WTC11 (cell line): Measurements from ENCODE around the gene RPS6KA2. TPM values are rescaled to one million over a fixed set of nuclear protein-coding genes. Genes with fewer than 3 reads are reported as not detected.

ENCODE experiments used
- ATAC-seq: fragments of 200-7000 bp; cut with Tn5 transposase; 2 replicates; pipeline ENCODE4 v1.10.0; 2021; ENCODE audit warnings: mild to moderate bottlenecking, moderate library complexity
- CTCF ChIA-PET: fragments of 300-600 bp; sonication (Branson Sonifier 250); formaldehyde crosslinking; loops from one replicate; lab custom pipeline; 2021; ENCODE audit warnings: antibody characterized with exemption; lab: Charles Lee
- POLR2A ChIA-PET: fragments of 350-600 bp; sonication (Branson Sonifier 250); formaldehyde crosslinking; loops from one replicate; lab custom pipeline; 2021; ENCODE audit warnings: antibody characterized with exemption; lab: Charles Lee
- DNase-seq: peaks from one replicate; pipeline ENCODE4 v3.0.0; 2021; ENCODE audit warnings: low spot score
- H3K27ac Mint-ChIP-seq: 2 replicates; pipeline ENCODE4 v1.8.0; 2021; ENCODE audit warnings: mixed read lengths
- H3K27me3 Mint-ChIP-seq: 2 replicates; pipeline ENCODE4 v1.8.0; 2021; ENCODE audit warnings: low read depth, mild to moderate bottlenecking, moderate library complexity, mixed read lengths
- H3K36me3 Mint-ChIP-seq: 2 replicates; pipeline ENCODE4 v1.8.0; 2021; ENCODE audit warnings: mixed read lengths
- H3K4me1 Mint-ChIP-seq: 2 replicates; pipeline ENCODE4 v1.8.0; 2022; ENCODE audit warnings: mixed read lengths
- H3K4me3 Mint-ChIP-seq: 2 replicates; pipeline ENCODE4 v1.8.0; 2021; ENCODE audit warnings: mild to moderate bottlenecking, moderate library complexity, mixed read lengths
- H3K9me3 Mint-ChIP-seq: 2 replicates; pipeline ENCODE4 v1.8.0; 2021; ENCODE audit warnings: mixed read lengths
- ATF1 ChIP-seq: sonication (generic); formaldehyde crosslinking; IDR thresholded peaks from 2 replicates; pipeline ENCODE4 v1.8.1; 2023; ENCODE audit warnings: mild to moderate bottlenecking, moderate library complexity, missing genetic modification reagents
- ATF6 ChIP-seq: sonication (generic); formaldehyde crosslinking; IDR thresholded peaks from 2 replicates; pipeline ENCODE4 v1.8.1; 2023; ENCODE audit warnings: mild to moderate bottlenecking, missing genetic modification reagents
- ETV6 ChIP-seq: sonication (generic); formaldehyde crosslinking; IDR thresholded peaks from 2 replicates; pipeline ENCODE4 v1.8.1; 2022; ENCODE audit warnings: mild to moderate bottlenecking, missing genetic modification reagents
- FOXJ3 ChIP-seq: sonication (generic); formaldehyde crosslinking; IDR thresholded peaks from 2 replicates; pipeline ENCODE4 v1.9.0; 2021; ENCODE audit warnings: missing genetic modification reagents, mild to moderate bottlenecking, borderline replicate concordance
- FOXK1 ChIP-seq: sonication (generic); formaldehyde crosslinking; IDR thresholded peaks from 2 replicates; pipeline ENCODE4 v1.8.0; 2022; ENCODE audit warnings: mild to moderate bottlenecking, moderate library complexity, missing genetic modification reagents
- FOXP1 ChIP-seq: sonication (generic); formaldehyde crosslinking; IDR thresholded peaks from 2 replicates; pipeline ENCODE4 v1.8.0; 2022; ENCODE audit warnings: missing genetic modification reagents, mild to moderate bottlenecking, moderate library complexity, borderline replicate concordance
- GABPB1 ChIP-seq: sonication (generic); formaldehyde crosslinking; IDR thresholded peaks from 2 replicates; pipeline ENCODE4 v1.8.1; 2023; ENCODE audit warnings: mild to moderate bottlenecking, missing genetic modification reagents
- GRHL2 ChIP-seq: fragments of 250-450 bp; sonication (Bioruptor Pico); IDR thresholded peaks from 2 replicates; pipeline ENCODE4 v1.8.0; 2022; ENCODE audit warnings: mild to moderate bottlenecking, moderate library complexity; ENCODE audit not compliant: insufficient replicate concordance, severe bottlenecking
- IRF1 ChIP-seq: sonication (generic); formaldehyde crosslinking; IDR thresholded peaks from 2 replicates; pipeline ENCODE4 v1.8.0; 2023; ENCODE audit warnings: missing genetic modification reagents
- NFE2L1 ChIP-seq: sonication (generic); formaldehyde crosslinking; IDR thresholded peaks from 2 replicates; pipeline ENCODE4 v1.8.1; 2023; ENCODE audit warnings: missing genetic modification reagents
- NFYB ChIP-seq: sonication (generic); formaldehyde crosslinking; conservative IDR thresholded peaks from 2 replicates; pipeline ENCODE4 v1.8.0; 2022; ENCODE audit warnings: low read depth, missing genetic modification reagents
- SMAD3 ChIP-seq: sonication (generic); formaldehyde crosslinking; IDR thresholded peaks from 2 replicates; pipeline ENCODE4 v1.8.0; 2022; ENCODE audit warnings: missing genetic modification reagents, mild to moderate bottlenecking, borderline replicate concordance
- USF1 ChIP-seq: sonication (generic); formaldehyde crosslinking; IDR thresholded peaks from 2 replicates; pipeline ENCODE4 v1.8.0; 2022; ENCODE audit warnings: mild to moderate bottlenecking, missing genetic modification reagents
- ZBTB43 ChIP-seq: sonication (generic); formaldehyde crosslinking; IDR thresholded peaks from 2 replicates; pipeline ENCODE4 v1.8.1; 2023; ENCODE audit warnings: mild to moderate bottlenecking, missing genetic modification reagents
- ZNF121 ChIP-seq: sonication (generic); formaldehyde crosslinking; IDR thresholded peaks from 2 replicates; pipeline ENCODE4 v1.8.0; 2023; ENCODE audit warnings: missing genetic modification reagents
- ZNF138 ChIP-seq: sonication (generic); formaldehyde crosslinking; conservative IDR thresholded peaks from 2 replicates; pipeline ENCODE4 v1.8.1; 2022; ENCODE audit warnings: mild to moderate bottlenecking, moderate library complexity, missing genetic modification reagents
- ZNF263 ChIP-seq: sonication (generic); formaldehyde crosslinking; IDR thresholded peaks from 2 replicates; pipeline ENCODE4 v1.8.1; 2022; ENCODE audit warnings: low read depth, mild to moderate bottlenecking, moderate library complexity, missing genetic modification reagents
- ZNF281 ChIP-seq: sonication (generic); formaldehyde crosslinking; IDR thresholded peaks from 2 replicates; pipeline ENCODE4 v1.8.0; 2023; ENCODE audit warnings: mild to moderate bottlenecking, missing genetic modification reagents
- ZNF512 ChIP-seq: sonication (generic); formaldehyde crosslinking; IDR thresholded peaks from 2 replicates; pipeline ENCODE4 v1.8.1; 2022; ENCODE audit warnings: missing genetic modification reagents, borderline replicate concordance
- total RNA-seq: library from RNA; stranded (reverse); gene quantifications from 3 replicates; pipeline ENCODE4 v1.2.3, GENCODE V29; 2021
- TF ChIP-seq, protein P1 (sequence below): sonication (generic); formaldehyde crosslinking; IDR thresholded peaks from 2 replicates; pipeline ENCODE4 v1.8.1; 2023; ENCODE audit warnings: mild to moderate bottlenecking, missing genetic modification reagents, moderate library complexity
- TF ChIP-seq, protein P2 (sequence below): sonication (generic); formaldehyde crosslinking; IDR thresholded peaks from 2 replicates; pipeline ENCODE4 v1.8.0; 2022; ENCODE audit warnings: mild to moderate bottlenecking, missing genetic modification reagents

The RPS6KA2 gene
- total RNA-seq, 1 experiment from 2014 or later = 24.2 TPM

- TF ChIP-seq, protein P1, sequence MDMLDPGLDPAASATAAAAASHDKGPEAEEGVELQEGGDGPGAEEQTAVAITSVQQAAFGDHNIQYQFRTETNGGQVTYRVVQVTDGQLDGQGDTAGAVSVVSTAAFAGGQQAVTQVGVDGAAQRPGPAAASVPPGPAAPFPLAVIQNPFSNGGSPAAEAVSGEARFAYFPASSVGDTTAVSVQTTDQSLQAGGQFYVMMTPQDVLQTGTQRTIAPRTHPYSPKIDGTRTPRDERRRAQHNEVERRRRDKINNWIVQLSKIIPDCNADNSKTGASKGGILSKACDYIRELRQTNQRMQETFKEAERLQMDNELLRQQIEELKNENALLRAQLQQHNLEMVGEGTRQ (CRISPR knock-in tag) = no peak
- TF ChIP-seq ZBTB43 (CRISPR knock-in tag) (no peak), USF1 (CRISPR knock-in tag) (no peak), ZNF263 (CRISPR knock-in tag) (no peak), FOXK1 (CRISPR knock-in tag) (no peak), FOXJ3 (CRISPR knock-in tag) (no peak), ZNF138 (CRISPR knock-in tag) (no peak), GRHL2 (CRISPR knock-in tag) (no peak), IRF1 (CRISPR knock-in tag) (no peak), NFYB (CRISPR knock-in tag) (no peak), NFE2L1 (CRISPR knock-in tag) (no peak), ZNF121 (no peak), ATF1 (CRISPR knock-in tag) (no peak), ETV6 (no peak), ZNF281 (CRISPR knock-in tag) (no peak)
- TF ChIP-seq, protein P2, sequence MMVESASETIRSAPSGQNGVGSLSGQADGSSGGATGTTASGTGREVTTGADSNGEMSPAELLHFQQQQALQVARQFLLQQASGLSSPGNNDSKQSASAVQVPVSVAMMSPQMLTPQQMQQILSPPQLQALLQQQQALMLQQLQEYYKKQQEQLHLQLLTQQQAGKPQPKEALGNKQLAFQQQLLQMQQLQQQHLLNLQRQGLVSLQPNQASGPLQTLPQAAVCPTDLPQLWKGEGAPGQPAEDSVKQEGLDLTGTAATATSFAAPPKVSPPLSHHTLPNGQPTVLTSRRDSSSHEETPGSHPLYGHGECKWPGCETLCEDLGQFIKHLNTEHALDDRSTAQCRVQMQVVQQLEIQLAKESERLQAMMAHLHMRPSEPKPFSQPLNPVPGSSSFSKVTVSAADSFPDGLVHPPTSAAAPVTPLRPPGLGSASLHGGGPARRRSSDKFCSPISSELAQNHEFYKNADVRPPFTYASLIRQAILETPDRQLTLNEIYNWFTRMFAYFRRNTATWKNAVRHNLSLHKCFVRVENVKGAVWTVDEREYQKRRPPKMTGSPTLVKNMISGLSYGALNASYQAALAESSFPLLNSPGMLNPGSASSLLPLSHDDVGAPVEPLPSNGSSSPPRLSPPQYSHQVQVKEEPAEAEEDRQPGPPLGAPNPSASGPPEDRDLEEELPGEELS (CRISPR knock-in tag) = no peak
- Mint-ChIP-seq H3K4me3 (no peak overlapping the region), H3K27ac (no peak overlapping the region), H3K36me3 (peaks cover 5% of the 10 kb centered on the region), H3K9me3 (no peaks in the 10 kb centered on the region), H3K4me1 (peaks cover 12% of the 10 kb centered on the region), H3K27me3 (no peaks in the 10 kb centered on the region)
- ATAC-seq (no peak), DNase-seq (no peak)
- ChIA-PET POLR2A (no interaction called here), CTCF (interaction anchor here (0.9 kb wide), 1 partner anchor 281 kb away, joined by 3 read pairs; no protein-coding TSS in a partner anchor)
Observed at GRCh38 chr6:166494101-166494441, 133.0 kb downstream of the RPS6KA2 start.

DNA sequence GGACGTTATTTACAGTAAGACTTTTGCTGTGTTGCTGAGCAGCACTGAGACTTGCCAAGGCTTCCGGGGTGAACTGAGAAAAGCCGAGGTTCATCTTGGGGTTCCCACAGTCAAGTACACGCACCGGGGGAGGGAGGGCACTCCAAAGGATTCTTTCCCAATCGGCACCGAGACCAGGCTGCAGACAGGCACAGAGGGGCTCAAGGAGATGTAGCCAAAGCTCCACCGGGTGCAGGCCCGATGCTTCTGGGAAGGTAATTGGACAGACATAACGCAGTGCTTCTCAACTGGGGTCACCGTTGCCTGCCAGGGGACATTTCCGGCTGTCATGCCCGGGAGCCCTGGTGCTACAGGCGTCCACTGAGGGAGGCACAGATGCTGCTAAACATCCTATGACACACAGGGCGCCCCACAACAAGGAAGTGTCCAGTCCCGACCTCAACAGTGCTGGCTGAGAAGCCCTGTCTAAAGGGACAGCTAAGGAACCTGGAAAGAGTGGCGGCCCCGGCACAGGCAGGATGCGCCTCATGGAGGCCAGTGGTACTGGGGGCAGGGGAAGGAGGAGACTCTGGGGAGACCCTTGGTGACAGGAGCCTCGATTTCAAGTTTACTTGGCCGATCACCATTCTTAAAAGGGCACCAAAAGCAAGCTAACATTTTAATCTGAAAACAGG is 133.5 kb downstream of the RPS6KA2 start:
- ChIA-PET CTCF (interaction anchor here (0.9 kb wide), 1 partner anchor 281 kb away, joined by 3 read pairs; no protein-coding TSS in a partner anchor), POLR2A (no interaction called here)
- H3K27ac Mint-ChIP-seq = no peak overlapping the region
- H3K4me1 Mint-ChIP-seq = peaks cover 16% of the 10 kb centered on the region
- H3K36me3 Mint-ChIP-seq = peaks cover 5% of the 10 kb centered on the region
- H3K4me3 Mint-ChIP-seq = no peak overlapping the region
- no peaks in the 10 kb centered on the region for H3K9me3 Mint-ChIP-seq
- ATAC-seq (no peak), DNase-seq (no peak)
- no peaks in the 10 kb centered on the region for H3K27me3 Mint-ChIP-seq
- no peak for TF ChIP-seq ATF6 (CRISPR knock-in tag)
- TF ChIP-seq ZNF263 (CRISPR knock-in tag) = no peak
- TF ChIP-seq ATF1 (CRISPR knock-in tag) = no peak
- TF ChIP-seq GABPB1 (CRISPR knock-in tag) = no peak
- TF ChIP-seq, protein P1 (CRISPR knock-in tag) = no peak
- no peak for TF ChIP-seq FOXP1 (CRISPR knock-in tag)
- TF ChIP-seq SMAD3 (CRISPR knock-in tag) = no peak
- TF ChIP-seq ZNF512 (CRISPR knock-in tag) = no peak
